ENCODE results near the gene GZMB.
A peak's percentile ranks its signal among the peaks of the same experiment; 100 is the strongest.

Gene GZMB

DNA sequence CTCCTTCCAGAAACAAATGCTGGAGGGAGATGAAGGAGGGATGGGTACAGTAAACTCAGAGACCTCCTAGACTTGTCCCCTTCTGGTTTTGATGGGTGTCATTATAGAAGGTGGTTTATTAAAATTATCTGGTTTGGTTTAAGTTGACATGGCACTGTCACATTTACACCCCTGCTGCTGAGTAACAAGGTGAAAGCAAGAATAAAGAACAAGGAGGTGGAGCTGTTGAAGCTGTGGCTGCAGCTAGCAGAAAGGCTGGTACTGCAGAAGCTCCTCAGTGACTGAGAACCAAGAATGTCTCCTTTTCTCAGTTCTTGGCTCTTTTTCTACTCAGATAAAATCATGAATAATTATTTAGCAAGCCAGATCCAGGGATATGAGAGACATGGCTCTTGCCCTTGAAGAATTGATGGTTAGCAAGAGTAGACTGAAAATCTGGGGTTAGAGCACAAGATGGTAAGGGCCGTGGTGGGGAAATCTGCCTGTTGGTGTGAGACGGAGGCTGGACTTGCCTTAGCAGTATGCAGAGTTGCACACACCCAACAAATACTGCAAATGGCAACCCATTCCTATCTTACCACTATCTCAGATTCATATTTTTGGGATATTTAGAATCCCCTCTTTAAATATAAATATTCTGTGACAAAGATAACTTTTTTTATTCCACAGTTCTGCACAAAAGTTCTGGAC is 24.2 kb downstream of the GZMB start, which contains the start of gene GZMH:
TSS of gene GZMH (minus strand) at position 31 of the 690 bp plus-strand sequence. CDS start 72 bp downstream, outside the sequence.
- no peak for TF ChIP-seq CTCF (conservative IDR thresholded peaks at IDR 0.05; ENCODE audit: low read length)
- no peak for DNase-seq (ENCODE audit: low read depth)
- H3K4me3 ChIP-seq (ENCODE audit: low read length), result no peak within 1 kb of the TSS

DNA sequence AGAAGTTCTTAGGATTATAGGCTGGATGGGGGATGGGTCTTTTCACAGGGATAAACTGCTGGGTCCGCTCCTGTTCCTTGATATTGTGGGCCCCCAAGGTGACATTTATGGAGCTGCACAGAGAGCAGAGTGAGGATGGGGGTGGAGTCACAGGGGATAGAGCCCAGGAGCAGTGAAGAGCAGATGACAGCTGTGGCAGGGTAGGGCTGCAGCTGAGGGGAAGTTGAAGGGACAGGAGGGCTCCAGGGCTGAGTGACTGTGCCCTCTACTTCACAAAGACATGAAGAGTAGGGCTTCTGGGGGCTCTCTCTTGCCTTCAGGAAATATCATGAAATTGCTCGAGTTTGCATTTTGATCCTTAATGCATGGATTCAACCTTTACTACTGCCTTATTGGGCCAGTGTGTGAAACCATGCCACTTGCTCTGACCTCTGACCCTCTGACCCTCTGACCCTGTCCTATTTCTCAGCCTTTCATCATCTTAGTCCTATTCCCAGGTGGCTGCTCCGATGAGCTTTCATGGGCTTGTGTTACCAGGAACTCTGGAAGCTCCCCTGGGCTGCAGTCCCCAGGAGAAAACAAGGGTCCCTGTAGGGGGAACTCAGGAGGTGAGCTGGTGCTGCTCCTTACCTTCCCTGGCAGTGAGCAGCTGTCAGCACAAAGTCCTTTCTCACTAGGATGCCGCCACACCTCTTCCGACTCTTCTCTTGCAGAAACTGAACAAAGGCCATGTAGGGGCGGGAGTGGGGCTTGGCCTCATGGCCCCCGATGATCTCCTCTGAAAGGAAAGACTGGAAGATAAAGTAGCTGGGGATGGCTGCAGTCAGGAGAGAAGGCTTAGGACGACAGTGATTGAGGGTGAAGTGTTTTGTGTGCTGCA is 26.1 kb downstream of the GZMB start:
- DNase-seq (ENCODE audit: low read depth), result no peak
- no peak overlapping the region for H3K4me3 ChIP-seq (ENCODE audit: low read length)
- TF ChIP-seq CTCF (conservative IDR thresholded peaks at IDR 0.05; ENCODE audit: low read length), result no peak

DNA sequence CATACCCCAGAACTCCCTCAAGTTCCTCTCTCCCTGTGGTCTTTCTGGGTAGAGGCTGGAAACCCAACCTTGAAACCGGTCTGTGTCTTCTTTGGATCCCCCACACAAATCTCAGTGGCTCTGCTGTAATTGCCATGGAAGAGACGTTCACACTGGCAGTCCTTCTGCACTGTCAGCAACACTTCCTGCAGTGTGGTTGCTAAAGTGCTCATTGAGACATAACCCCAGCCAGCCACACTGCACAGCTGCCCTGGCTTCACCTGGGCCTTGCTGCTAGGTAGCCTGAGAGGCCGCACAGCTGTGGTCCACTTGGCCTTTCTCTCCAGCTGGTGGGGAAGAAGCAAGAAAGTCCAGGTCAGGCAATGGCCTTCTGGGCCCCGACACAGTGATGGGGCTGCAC is 26.9 kb downstream of the GZMB start:
- DNase-seq (ENCODE audit: low read depth), result no peak
- no peak overlapping the region for H3K4me3 ChIP-seq (ENCODE audit: low read length)
- no peak for TF ChIP-seq CTCF (conservative IDR thresholded peaks at IDR 0.05; ENCODE audit: low read length)

GRCh38 chr14:24606297-24606696 is 27.7 kb downstream of the GZMB start:
- TF ChIP-seq CTCF (conservative IDR thresholded peaks at IDR 0.05; ENCODE audit: low read length), result no peak
- DNase-seq (ENCODE audit: low read depth), result no peak
- no peak overlapping the region for H3K4me3 ChIP-seq (ENCODE audit: low read length)

- peak; percentile 3 for DNase-seq (ENCODE audit: low read depth)
- no peak overlapping the region for H3K4me3 ChIP-seq (ENCODE audit: low read length)
- peak; percentile 46 for TF ChIP-seq CTCF (conservative IDR thresholded peaks at IDR 0.05; ENCODE audit: low read length)
These were observed 28.4 kb downstream of the GZMB start for GRCh38 chr14:24605435-24606190.

DNA sequence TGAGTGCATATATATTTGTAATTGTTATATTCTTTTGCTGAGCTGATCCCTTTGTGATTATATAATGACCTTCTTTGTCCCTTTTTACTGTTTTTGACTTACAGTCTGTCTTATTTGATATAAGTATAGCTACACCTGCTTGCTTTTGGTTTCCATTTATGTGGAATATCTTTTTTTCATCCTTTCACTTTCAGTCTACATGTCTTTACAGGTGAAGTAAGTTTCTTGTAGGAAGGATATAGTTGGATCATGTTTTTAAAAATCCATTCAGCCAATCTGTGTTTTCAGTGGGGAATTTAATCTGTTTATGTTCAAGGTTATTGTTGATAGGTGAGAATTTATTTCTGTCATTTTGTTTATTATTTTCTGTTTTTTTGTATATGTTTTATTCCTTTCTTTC is 36.6 kb downstream of the GZMB start:
- no peak for DNase-seq (ENCODE audit: low read depth)
- H3K4me3 ChIP-seq (ENCODE audit: low read length), result no peak overlapping the region
- no peak for TF ChIP-seq CTCF (conservative IDR thresholded peaks at IDR 0.05; ENCODE audit: low read length)
